Measurements from ENCODE around the gene MOSMO. TPM values are rescaled to one million over a fixed set of nuclear protein-coding genes. Genes with fewer than 3 reads are reported as not detected.

MOSMO gene
- total RNA-seq, 3 donors from 2014 or later = 5.3 to 8.2 (median 7.0) TPM

Other genes with a start within 250 kb of the MOSMO start
- 10 to 100 TPM; 72.4 to 88.3 (median 84.4) TPM for gene NPIPB4, start 150.4 kb upstream of the MOSMO start, total RNA-seq
- gene UQCRC2, start 54.8 kb upstream of the MOSMO start, total RNA-seq = 100 to 1,000 TPM; 217 to 251 (median 225) TPM
- gene PDZD9, start 7.0 kb upstream of the MOSMO start, total RNA-seq = not detected
- gene VWA3A, start 84.4 kb downstream of the MOSMO start, total RNA-seq = under 1 TPM in 2 of 3 donors, not detected in 1; 0.08 to 0.10 TPM
- not detected for gene SDR42E2, start 154.4 kb downstream of the MOSMO start, total RNA-seq
- 10 to 100 TPM; 17.8 to 22.8 (median 19.1) TPM for gene EEF2K, start 198.2 kb downstream of the MOSMO start, total RNA-seq